CD4-positive, alpha-beta T cell treated with Interleukin-6 at 100 ng/mL for 8 hours (primary cell): ENCODE data around the gene PIKFYVE.
"Not testable (repeated sequence)": the region's sequence is repeated elsewhere in the genome, so short reads cannot be mapped to it uniquely, and the experiment has no call there.

Experiments used
- DNase-seq: peaks from one replicate; pipeline ENCODE4 v3.0.0-alpha.2; 2020; ENCODE audit warnings: mixed read lengths, low spot score

PIKFYVE gene

GRCh38 chr2:208366215-208367127, 100.4 kb downstream of the PIKFYVE start:
- DNase-seq, result no peak

- no peak for DNase-seq
Measured at GRCh38 chr2:208369091-208369490, 103.0 kb downstream of the PIKFYVE start.

- no peak for DNase-seq
Measured at GRCh38 chr2:208370881-208371633, 105.0 kb downstream of the PIKFYVE start.

- DNase-seq, result no peak
Measured at GRCh38 chr2:208371634-208371935, 105.5 kb downstream of the PIKFYVE start.

- DNase-seq, result peak; percentile 29
Measured at GRCh38 chr2:208373460-208374089, 107.5 kb downstream of the PIKFYVE start.

GRCh38 chr2:208375491-208376068, 109.5 kb downstream of the PIKFYVE start:
- no peak for DNase-seq

- not testable (repeated sequence) for DNase-seq
Measured at GRCh38 chr2:208377344-208377860, 111.3 kb downstream of the PIKFYVE start.

- no peak for DNase-seq
Measured at GRCh38 chr2:208379192-208379591, 113.1 kb downstream of the PIKFYVE start.

- no peak for DNase-seq
Measured at GRCh38 chr2:208384637-208385036, 118.6 kb downstream of the PIKFYVE start.

GRCh38 chr2:208386541-208386940, 120.5 kb downstream of the PIKFYVE start:
- DNase-seq, result no peak

GRCh38 chr2:208389940-208390339, 123.9 kb downstream of the PIKFYVE start:
- no peak for DNase-seq

- no peak for DNase-seq
Measured at GRCh38 chr2:208392300-208392699, 126.2 kb downstream of the PIKFYVE start.

GRCh38 chr2:208396796-208397195, 130.7 kb downstream of the PIKFYVE start:
- DNase-seq, result not testable (repeated sequence)

- DNase-seq, result no peak
Measured at GRCh38 chr2:208399201-208399600, 133.1 kb downstream of the PIKFYVE start.

GRCh38 chr2:208406474-208407451, 140.7 kb downstream of the PIKFYVE start, which contains the start of gene PTH2R:
Gene PTH2R, plus strand, starts transcription at chr2:208406792. Its CDS starts 252 bp downstream, at chr2:208407044.
- no peak for DNase-seq

GRCh38 chr2:208407667-208408066, 141.6 kb downstream of the PIKFYVE start:
- no peak for DNase-seq
